ENCODE data around the gene ANXA11. TPM values are rescaled to one million over a fixed set of nuclear protein-coding genes. Genes with fewer than 3 reads are reported as not detected.

ANXA11 gene
- total RNA-seq, 1 experiment from 2014 or later = 181 TPM

GRCh38 chr10:80173466-80173865 is 31.9 kb downstream of the ANXA11 start:
- DNase-seq (ENCODE audit: low read depth, low spot score) = no peak
- H2AFZ ChIP-seq (ENCODE audit: low read depth, low read length, poor library complexity, severe bottlenecking) = no peak overlapping the region
- H3K4me1 ChIP-seq (ENCODE audit: control insufficient read depth in 1 of 2, insufficient read depth in 2 of 2, low read length in 2 of 2) = no peaks in the 10 kb centered on the region; a peak in 1 of 4 replicates
- H3K9me3 ChIP-seq (ENCODE audit: control insufficient read depth in 1 of 2, insufficient read depth in 1 of 2, low read depth in 1 of 2, low read length in 2 of 2) = no peaks in the 10 kb centered on the region
- RAD21 ChIA-PET (ENCODE audit: low non-redundant PET in 1 of 2, low total read pairs in 2 of 2, uncharacterized antibody in 2 of 2, unreplicated experiment in 2 of 2) = no interaction called here
- no peak overlapping the region for H3K27ac ChIP-seq (ENCODE audit: low read depth, low read length)
- peaks cover 2 to 24% of the 10 kb centered on the region in 2 experiments; a peak in 3 of 4 replicates for H3K36me3 ChIP-seq (ENCODE audit: control insufficient read depth in 1 of 2, insufficient read depth in 2 of 2, low read length in 2 of 2)
- CTCF ChIA-PET = no interaction called here
- H3K27me3 ChIP-seq (ENCODE audit: insufficient read depth, low read length) = no peaks in the 10 kb centered on the region
- no peak overlapping the region for H3K9ac ChIP-seq (ENCODE audit: low read length)
- H3K79me2 ChIP-seq (ENCODE audit: insufficient read depth, low read length) = peaks cover 97% of the 10 kb centered on the region
- H3K4me3 ChIP-seq (replicated peaks in 1 of 2; ENCODE audit: low read depth in 1 of 2, low read length in 2 of 2) = no peak overlapping the region
- BruUV-seq (replicated peaks) = no TSS peak
- no peaks in the 10 kb centered on the region for H3K9me2 ChIP-seq (ENCODE audit: insufficient read depth)
- POLR2A ChIA-PET = no interaction called here
- ATAC-seq = no peak
- intact Hi-C loops (cut with micrococcal nuclease) = no loop called here
- H4K20me1 ChIP-seq (ENCODE audit: insufficient read depth) = peaks cover 3% of the 10 kb centered on the region; the same call in 1 of the 2 replicates
- TF ChIP-seq POLR2AphosphoS5 (IDR thresholded peaks at IDR 0.05; ENCODE audit: low read depth, low read length) (no peak), FOSL1 (IDR thresholded peaks at IDR 0.05; ENCODE audit: low read depth) (no peak), ZNF274 (IDR thresholded peaks at IDR 0.05; ENCODE audit: low read depth, low read length) (no peak), POLR2A (IDR thresholded peaks at IDR 0.05; ENCODE audit: borderline replicate concordance, extremely low read depth, insufficient read depth, insufficient read length) (no peak), RAD21 (IDR thresholded peaks at IDR 0.05; ENCODE audit: low read depth) (no peak), YY1 (IDR thresholded peaks at IDR 0.05; ENCODE audit: extremely low read depth, insufficient replicate concordance, low read depth, low read length) (no peak), ZBTB33 (IDR thresholded peaks at IDR 0.05; ENCODE audit: extremely low read depth, insufficient replicate concordance, low read length) (no peak), ELF1 (IDR thresholded peaks at IDR 0.05; ENCODE audit: borderline replicate concordance, low read depth) (no peak), CEBPB (IDR thresholded peaks at IDR 0.05; ENCODE audit: low read depth) (no peak), SRF (IDR thresholded peaks at IDR 0.05; ENCODE audit: low read depth) (no peak), SP1 (IDR thresholded peaks at IDR 0.05; ENCODE audit: low read depth) (no peak), EZH2 (IDR thresholded peaks at IDR 0.05) (no peak), CBX3 (IDR thresholded peaks at IDR 0.05; ENCODE audit: low read depth) (no peak), ATF3 (IDR thresholded peaks at IDR 0.05) (no peak), ZFX (IDR thresholded peaks at IDR 0.05) (no peak), EGR1 (IDR thresholded peaks at IDR 0.05; ENCODE audit: low read depth) (no peak), SIN3A (IDR thresholded peaks at IDR 0.05; ENCODE audit: low read depth) (no peak)
- TF ChIP-seq, protein P1, sequence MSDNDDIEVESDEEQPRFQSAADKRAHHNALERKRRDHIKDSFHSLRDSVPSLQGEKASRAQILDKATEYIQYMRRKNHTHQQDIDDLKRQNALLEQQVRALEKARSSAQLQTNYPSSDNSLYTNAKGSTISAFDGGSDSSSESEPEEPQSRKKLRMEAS (IDR thresholded peaks at IDR 0.05) = no peak
- TF ChIP-seq, protein P2, sequence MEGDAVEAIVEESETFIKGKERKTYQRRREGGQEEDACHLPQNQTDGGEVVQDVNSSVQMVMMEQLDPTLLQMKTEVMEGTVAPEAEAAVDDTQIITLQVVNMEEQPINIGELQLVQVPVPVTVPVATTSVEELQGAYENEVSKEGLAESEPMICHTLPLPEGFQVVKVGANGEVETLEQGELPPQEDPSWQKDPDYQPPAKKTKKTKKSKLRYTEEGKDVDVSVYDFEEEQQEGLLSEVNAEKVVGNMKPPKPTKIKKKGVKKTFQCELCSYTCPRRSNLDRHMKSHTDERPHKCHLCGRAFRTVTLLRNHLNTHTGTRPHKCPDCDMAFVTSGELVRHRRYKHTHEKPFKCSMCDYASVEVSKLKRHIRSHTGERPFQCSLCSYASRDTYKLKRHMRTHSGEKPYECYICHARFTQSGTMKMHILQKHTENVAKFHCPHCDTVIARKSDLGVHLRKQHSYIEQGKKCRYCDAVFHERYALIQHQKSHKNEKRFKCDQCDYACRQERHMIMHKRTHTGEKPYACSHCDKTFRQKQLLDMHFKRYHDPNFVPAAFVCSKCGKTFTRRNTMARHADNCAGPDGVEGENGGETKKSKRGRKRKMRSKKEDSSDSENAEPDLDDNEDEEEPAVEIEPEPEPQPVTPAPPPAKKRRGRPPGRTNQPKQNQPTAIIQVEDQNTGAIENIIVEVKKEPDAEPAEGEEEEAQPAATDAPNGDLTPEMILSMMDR (IDR thresholded peaks at IDR 0.05 in 2 of 3, conservative IDR thresholded peaks at IDR 0.05 in 1 of 3; ENCODE audit: borderline replicate concordance in 1 of 3, insufficient read depth in 1 of 3, low read depth in 2 of 3, low read length in 2 of 3) = no peak
- no peak overlapping the region for H3K4me2 ChIP-seq (ENCODE audit: low read length)

All from HCT116 (cell line).